ENCODE measurements around the gene IL37. TPM values are rescaled to one million over a fixed set of nuclear protein-coding genes. Genes with fewer than 3 reads are reported as not detected.
"Not testable (repeated sequence)": the region's sequence is repeated elsewhere in the genome, so short reads cannot be mapped to it uniquely, and the experiment has no call there.

IL37 gene
- total and polyA plus RNA-seq, 2 of the 13 experiments (the other 11 are each of a cell fraction or from before 2014, with no cell fraction given), result not detected

DNA sequence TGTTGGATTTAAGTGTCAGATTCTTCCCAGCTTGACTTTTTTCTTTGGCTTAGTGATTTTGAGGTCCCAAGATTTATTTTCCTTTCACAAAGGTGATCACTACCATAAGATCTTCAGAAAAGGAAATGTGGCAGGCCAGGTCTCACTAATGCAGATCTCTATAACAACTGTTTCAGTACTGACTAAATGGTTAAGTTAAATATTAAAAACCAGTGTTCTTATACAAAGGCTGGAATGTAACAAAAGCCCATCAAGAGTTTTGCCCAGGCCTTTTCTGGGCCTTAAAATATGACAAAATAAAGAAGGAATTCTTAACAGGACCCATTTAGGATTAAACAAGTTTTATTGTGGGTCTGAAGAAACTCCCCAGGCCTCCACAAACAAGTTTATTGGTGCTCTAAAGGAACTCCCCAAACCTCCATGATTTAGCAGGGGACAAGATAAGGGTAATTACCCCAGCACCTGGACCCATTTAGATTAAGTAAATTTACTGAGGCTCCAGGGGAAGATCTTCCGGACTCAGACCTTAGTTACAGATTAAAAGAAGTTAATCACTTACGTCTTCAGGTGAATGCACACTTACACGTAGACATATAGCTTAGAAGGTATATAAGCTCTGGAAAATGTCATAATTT, 9.4 kb upstream of the IL37 start:
- FAIRE-seq; H3K4me3 ChIP-seq (replicated peaks in 1 of 3; ENCODE audit: insufficient read depth in 1 of 3, low read depth in 2 of 3, low read length in 3 of 3); H3K79me2 ChIP-seq (ENCODE audit: insufficient read depth, low read length); ATAC-seq; H3K36me3 ChIP-seq (replicated peaks in 1 of 2; ENCODE audit: control insufficient read depth in 1 of 2, insufficient read depth in 2 of 2, low read length in 2 of 2); POLR2A ChIA-PET; H3K27ac ChIP-seq (ENCODE audit: extremely low read length, insufficient read depth, low read length); H3K27me3 ChIP-seq (ENCODE audit: control insufficient read depth in 1 of 2, insufficient read depth in 2 of 2, low read length in 2 of 2); DNase-seq (ENCODE audit: low spot score); H3K4me1 ChIP-seq (ENCODE audit: insufficient read depth, low read length); intact Hi-C loops (cut with micrococcal nuclease; ENCODE audit: unreplicated experiment); CTCF ChIA-PET (ENCODE audit: low intra/inter-chr PET ratio, low total read pairs); in situ Hi-C loops (cut with HindIII; ENCODE audit: extremely low pct_ligation_motif_present, low pct_unique_long_range_greater_than_20kb); H3K9me3 ChIP-seq (ENCODE audit: low read length); H3K9ac ChIP-seq (ENCODE audit: insufficient read depth, low read depth, low read length); H4K20me1 ChIP-seq (ENCODE audit: insufficient read depth, low read length); BruUV-seq (replicated peaks); H3K4me2 ChIP-seq (ENCODE audit: low read depth, low read length); H2AFZ ChIP-seq (ENCODE audit: low read length): not testable (repeated sequence)
- 9% methylated on average over 3 of the region's 3 CpGs for WGBS (ENCODE audit: low lambda C conversion rate)

GRCh38 chr2:112902816-112903215, 8.1 kb upstream of the IL37 start:
- no peaks in the 10 kb centered on the region for H4K20me1 ChIP-seq (ENCODE audit: insufficient read depth, low read length)
- no peak overlapping the region for H3K4me3 ChIP-seq (replicated peaks in 1 of 3; ENCODE audit: insufficient read depth in 1 of 3, low read depth in 2 of 3, low read length in 3 of 3)
- ChIA-PET CTCF (ENCODE audit: low intra/inter-chr PET ratio, low total read pairs) (no interaction called here), POLR2A (no interaction called here)
- FAIRE-seq (no peak), ATAC-seq (no peak), DNase-seq (ENCODE audit: low spot score) (no peak)
- no peaks in the 10 kb centered on the region for H3K79me2 ChIP-seq (ENCODE audit: insufficient read depth, low read length)
- intact Hi-C loops (cut with micrococcal nuclease; ENCODE audit: unreplicated experiment) (no loop called here), in situ Hi-C loops (cut with HindIII; ENCODE audit: extremely low pct_ligation_motif_present, low pct_unique_long_range_greater_than_20kb) (no loop called here)
- no peak overlapping the region for H3K27ac ChIP-seq (ENCODE audit: extremely low read length, insufficient read depth, low read length)
- 15% methylated on average over 2 of the region's 2 CpGs for WGBS (ENCODE audit: low lambda C conversion rate)
- peaks cover 7% of the 10 kb centered on the region; the same call in 1 of the 2 replicates for H3K4me1 ChIP-seq (ENCODE audit: insufficient read depth, low read length)
- H3K36me3 ChIP-seq (replicated peaks in 1 of 2; ENCODE audit: control insufficient read depth in 1 of 2, insufficient read depth in 2 of 2, low read length in 2 of 2), result no peaks in the 10 kb centered on the region
- no peak overlapping the region for H3K4me2 ChIP-seq (ENCODE audit: low read depth, low read length)
- no peak overlapping the region for H2AFZ ChIP-seq (ENCODE audit: low read length)
- peaks cover 0 to 9% of the 10 kb centered on the region in 2 experiments; a peak in 1 of 5 replicates for H3K27me3 ChIP-seq (ENCODE audit: control insufficient read depth in 1 of 2, insufficient read depth in 2 of 2, low read length in 2 of 2)
- no peaks in the 10 kb centered on the region for H3K9me3 ChIP-seq (ENCODE audit: low read length)
- TF ChIP-seq, protein P1, sequence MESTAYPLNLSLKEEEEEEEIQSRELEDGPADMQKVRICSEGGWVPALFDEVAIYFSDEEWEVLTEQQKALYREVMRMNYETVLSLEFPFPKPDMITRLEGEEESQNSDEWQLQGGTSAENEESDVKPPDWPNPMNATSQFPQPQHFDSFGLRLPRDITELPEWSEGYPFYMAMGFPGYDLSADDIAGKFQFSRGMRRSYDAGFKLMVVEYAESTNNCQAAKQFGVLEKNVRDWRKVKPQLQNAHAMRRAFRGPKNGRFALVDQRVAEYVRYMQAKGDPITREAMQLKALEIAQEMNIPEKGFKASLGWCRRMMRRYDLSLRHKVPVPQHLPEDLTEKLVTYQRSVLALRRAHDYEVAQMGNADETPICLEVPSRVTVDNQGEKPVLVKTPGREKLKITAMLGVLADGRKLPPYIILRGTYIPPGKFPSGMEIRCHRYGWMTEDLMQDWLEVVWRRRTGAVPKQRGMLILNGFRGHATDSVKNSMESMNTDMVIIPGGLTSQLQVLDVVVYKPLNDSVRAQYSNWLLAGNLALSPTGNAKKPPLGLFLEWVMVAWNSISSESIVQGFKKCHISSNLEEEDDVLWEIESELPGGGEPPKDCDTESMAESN (CRISPR knock-in tag; conservative IDR thresholded peaks at IDR 0.05), result no peak
- TF ChIP-seq JARID2 (CRISPR knock-in tag; IDR thresholded peaks at IDR 0.05; ENCODE audit: insufficient replicate concordance) (no peak), ZNF124 (CRISPR knock-in tag; IDR thresholded peaks at IDR 0.05) (no peak), HNF4A (CRISPR knock-in tag; IDR thresholded peaks at IDR 0.05) (no peak), SP5 (CRISPR knock-in tag; IDR thresholded peaks at IDR 0.05; ENCODE audit: borderline replicate concordance, low read depth) (no peak), MED13 (CRISPR knock-in tag; IDR thresholded peaks at IDR 0.05) (no peak), ZZZ3 (CRISPR knock-in tag; IDR thresholded peaks at IDR 0.05; ENCODE audit: borderline replicate concordance) (no peak), SALL1 (CRISPR knock-in tag; IDR thresholded peaks at IDR 0.05) (no peak), DPF2 (CRISPR knock-in tag; IDR thresholded peaks at IDR 0.05; ENCODE audit: borderline replicate concordance, low read depth) (no peak), ZNF720 (CRISPR knock-in tag; IDR thresholded peaks at IDR 0.05) (no peak), ZNF326 (CRISPR knock-in tag; IDR thresholded peaks at IDR 0.05; ENCODE audit: borderline replicate concordance) (no peak), ZNF704 (CRISPR knock-in tag; IDR thresholded peaks at IDR 0.05; ENCODE audit: borderline replicate concordance) (no peak), AHR (CRISPR knock-in tag; IDR thresholded peaks at IDR 0.05) (no peak), KDM1A (CRISPR knock-in tag; IDR thresholded peaks at IDR 0.05) (no peak)
- no TSS peak for BruUV-seq (replicated peaks)
- no peak overlapping the region for H3K9ac ChIP-seq (ENCODE audit: insufficient read depth, low read depth, low read length)

Data from HepG2 (cell line).